HEK293 (cell line): ENCODE data around the gene HPCAL1.

Experiments
- CTCF ChIA-PET: fragments of 350-600 bp; formaldehyde crosslinking; extraction: SDS; loops from one replicate; lab custom pipeline; 2021; ENCODE audit warnings: antibody characterized with exemption; lab: Yijun Ruan, JAX
- POLR2A ChIA-PET: fragments of 300-600 bp; formaldehyde crosslinking; extraction: SDS; loops from one replicate; lab custom pipeline; 2020; ENCODE audit warnings: antibody characterized with exemption, inconsistent platforms; lab: Yijun Ruan, JAX
- H3K27ac ChIP-seq: fragments of 200-500 bp; sonication (Bioruptor generic); 2 replicates; pipeline ENCODE4 v1.5.1; 2014; ENCODE audit warnings: low read depth, low read length, control low read depth, inconsistent platforms; ENCODE audit errors: extremely low read depth
- H3K36me3 ChIP-seq, 2 experiments: fragments of 200-500 bp in 1 of 2; sonication (Bioruptor generic) in 1 of 2; 1 replicate in 1 of 2; 2 replicates in 1 of 2; pipeline ENCODE4 v1.5.1; 2014 to 2017; ENCODE audit warnings: inconsistent platforms in 2 of 2, low read length in 2 of 2; ENCODE audit not compliant: control insufficient read depth in 2 of 2, insufficient read depth in 1 of 2
- H3K4me1 ChIP-seq: fragments of 200-500 bp; sonication (Bioruptor generic); 2 replicates; pipeline ENCODE4 v1.5.1; 2014; ENCODE audit warnings: mild to moderate bottlenecking, low read length, inconsistent platforms; ENCODE audit not compliant: control insufficient read depth, insufficient read depth
- H3K4me3 ChIP-seq: 2 replicates; pipeline ENCODE4 v1.5.1; 2011; ENCODE audit warnings: low read depth, mild to moderate bottlenecking, control low read depth, low read length, moderate library complexity
- H3K9me3 ChIP-seq: fragments of 200-500 bp; sonication (Bioruptor generic); 2 replicates; pipeline ENCODE4 v1.5.1; 2014; ENCODE audit warnings: low read depth, low read length, inconsistent platforms; ENCODE audit not compliant: control insufficient read depth, insufficient read depth
- AEBP2 ChIP-seq: fragments of 450-650 bp; formaldehyde crosslinking; IDR thresholded peaks from 2 replicates; pipeline ENCODE4 v1.5.1; 2016; ENCODE audit warnings: missing biosample characterization, missing genetic modification characterization, borderline replicate concordance
- ATF2 ChIP-seq: fragments of 450-650 bp; formaldehyde crosslinking; IDR thresholded peaks from 2 replicates; pipeline ENCODE4 v1.5.1; 2016; ENCODE audit warnings: missing biosample characterization, missing genetic modification characterization, low read depth
- BCL6B ChIP-seq: fragments of 450-650 bp; formaldehyde crosslinking; IDR thresholded peaks from 2 replicates; pipeline ENCODE4 v1.5.1; 2017; ENCODE audit warnings: missing biosample characterization, missing genetic modification characterization
- EGR2 ChIP-seq: fragments of 450-650 bp; formaldehyde crosslinking; IDR thresholded peaks from 2 replicates; pipeline ENCODE4 v1.5.1; 2016; ENCODE audit warnings: low read depth, missing biosample characterization, missing genetic modification characterization
- GLIS1 ChIP-seq: fragments of 450-650 bp; formaldehyde crosslinking; IDR thresholded peaks from 2 replicates; pipeline ENCODE4 v1.5.1; 2016; ENCODE audit warnings: missing biosample characterization, missing genetic modification characterization
- KLF10 ChIP-seq: fragments of 450-650 bp; IDR thresholded peaks from 2 replicates; pipeline ENCODE4 v1.5.1; 2018; ENCODE audit warnings: missing biosample characterization, mild to moderate bottlenecking, missing genetic modification characterization
- KLF9 ChIP-seq: fragments of 450-650 bp; formaldehyde crosslinking; IDR thresholded peaks from 2 replicates; pipeline ENCODE4 v1.5.1; 2016; ENCODE audit warnings: missing biosample characterization, missing genetic modification characterization, low read depth
- ZFHX2 ChIP-seq: fragments of 450-650 bp; formaldehyde crosslinking; conservative IDR thresholded peaks from 2 replicates; pipeline ENCODE4 v1.5.1; 2016; ENCODE audit warnings: missing biosample characterization, missing genetic modification characterization
- ZNF223 ChIP-seq: fragments of 450-650 bp; formaldehyde crosslinking; IDR thresholded peaks from 2 replicates; pipeline ENCODE4 v1.5.1; 2016; ENCODE audit warnings: missing biosample characterization, missing genetic modification characterization
- ZNF26 ChIP-seq: fragments of 450-650 bp; formaldehyde crosslinking; IDR thresholded peaks from 2 replicates; pipeline ENCODE4 v1.5.1; 2016; ENCODE audit warnings: missing biosample characterization, missing genetic modification characterization
- ZNF580 ChIP-seq: fragments of 450-650 bp; formaldehyde crosslinking; IDR thresholded peaks from 2 replicates; pipeline ENCODE4 v1.5.1; 2016; ENCODE audit warnings: missing biosample characterization, missing genetic modification characterization
- ZNF600 ChIP-seq: fragments of 450-650 bp; formaldehyde crosslinking; IDR thresholded peaks from 2 replicates; pipeline ENCODE4 v1.5.1; 2016; ENCODE audit warnings: missing biosample characterization, missing genetic modification characterization
- ZNF621 ChIP-seq: fragments of 450-650 bp; formaldehyde crosslinking; IDR thresholded peaks from 2 replicates; pipeline ENCODE4 v1.5.1; 2017; ENCODE audit warnings: missing biosample characterization, missing genetic modification characterization
- ZNF629 ChIP-seq: fragments of 450-650 bp; formaldehyde crosslinking; IDR thresholded peaks from 2 replicates; pipeline ENCODE4 v1.5.1; 2017; ENCODE audit warnings: missing biosample characterization, missing genetic modification characterization
- TF ChIP-seq, protein P1 (sequence below): fragments of 450-650 bp; formaldehyde crosslinking; IDR thresholded peaks from 2 replicates; pipeline ENCODE4 v1.5.1; 2017; ENCODE audit warnings: missing biosample characterization, missing genetic modification characterization
- TF ChIP-seq, protein P2 (sequence below): fragments of 450-650 bp; formaldehyde crosslinking; IDR thresholded peaks from 2 replicates; pipeline ENCODE4 v1.5.1; 2016; ENCODE audit warnings: missing biosample characterization, missing genetic modification characterization
- TF ChIP-seq, protein P3 (sequence below): IDR thresholded peaks from 2 replicates; pipeline ENCODE4 v1.6.1; 2011; ENCODE audit warnings: mild to moderate bottlenecking, low read depth, low read length, borderline replicate concordance

The HPCAL1 gene

GRCh38 chr2:10360460-10360849 lies 57.8 kb downstream of the HPCAL1 start (continued):
- TF ChIP-seq AEBP2 (tag by site-specific recombination) = no peak
- no peak for TF ChIP-seq KLF9
- TF ChIP-seq ZNF223 = no peak
- TF ChIP-seq GLIS1 (tag by site-specific recombination) = no peak
- no peak for TF ChIP-seq ZNF621 (tag by site-specific recombination)
- no peak for TF ChIP-seq BCL6B (tag by site-specific recombination)
- TF ChIP-seq, protein P1, sequence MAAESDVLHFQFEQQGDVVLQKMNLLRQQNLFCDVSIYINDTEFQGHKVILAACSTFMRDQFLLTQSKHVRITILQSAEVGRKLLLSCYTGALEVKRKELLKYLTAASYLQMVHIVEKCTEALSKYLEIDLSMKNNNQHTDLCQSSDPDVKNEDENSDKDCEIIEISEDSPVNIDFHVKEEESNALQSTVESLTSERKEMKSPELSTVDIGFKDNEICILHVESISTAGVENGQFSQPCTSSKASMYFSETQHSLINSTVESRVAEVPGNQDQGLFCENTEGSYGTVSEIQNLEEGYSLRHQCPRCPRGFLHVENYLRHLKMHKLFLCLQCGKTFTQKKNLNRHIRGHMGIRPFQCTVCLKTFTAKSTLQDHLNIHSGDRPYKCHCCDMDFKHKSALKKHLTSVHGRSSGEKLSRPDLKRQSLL (tag by site-specific recombination) = no peak
- TF ChIP-seq EGR2 (tag by site-specific recombination) = no peak
- no peak for TF ChIP-seq ZNF629 (tag by site-specific recombination)
- TF ChIP-seq, protein P2, sequence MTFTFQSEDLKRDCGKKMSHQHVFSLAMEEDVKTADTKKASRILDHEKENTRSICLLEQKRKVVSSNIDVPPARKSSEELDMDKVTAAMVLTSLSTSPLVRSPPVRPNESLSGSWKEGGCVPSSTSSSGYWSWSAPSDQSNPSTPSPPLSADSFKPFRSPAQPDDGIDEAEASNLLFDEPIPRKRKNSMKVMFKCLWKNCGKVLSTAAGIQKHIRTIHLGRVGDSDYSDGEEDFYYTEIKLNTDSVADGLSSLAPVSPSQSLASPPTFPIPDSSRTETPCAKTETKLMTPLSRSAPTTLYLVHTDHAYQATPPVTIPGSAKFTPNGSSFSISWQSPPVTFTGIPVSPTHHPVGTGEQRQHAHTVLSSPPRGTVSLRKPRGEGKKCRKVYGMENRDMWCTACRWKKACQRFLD = no peak

- Histone ChIP-seq H3K36me3 (no peaks in the 10 kb centered on the region), H3K9me3 (no peaks in the 10 kb centered on the region), H3K27ac (no peak overlapping the region), H3K4me1 (no peaks in the 10 kb centered on the region), H3K4me3 (no peak overlapping the region)
- ChIA-PET POLR2A (no interaction called here), CTCF (interaction anchor here (0.7 kb wide), 1 partner anchor 48 kb away, joined by 4 read pairs; no protein-coding TSS in a partner anchor)
- TF ChIP-seq EGR2 (tag by site-specific recombination) (peak; percentile 33; the same call in 1 of the 2 replicates), KLF10 (no peak), ATF2 (tag by site-specific recombination) (no peak), ZFHX2 (tag by site-specific recombination) (0 out of 2 replicates have a peak, but pooled peaks have one; percentile 33)
These were observed 58.3 kb downstream of the HPCAL1 start for GRCh38 chr2:10360850-10361588.

DNA sequence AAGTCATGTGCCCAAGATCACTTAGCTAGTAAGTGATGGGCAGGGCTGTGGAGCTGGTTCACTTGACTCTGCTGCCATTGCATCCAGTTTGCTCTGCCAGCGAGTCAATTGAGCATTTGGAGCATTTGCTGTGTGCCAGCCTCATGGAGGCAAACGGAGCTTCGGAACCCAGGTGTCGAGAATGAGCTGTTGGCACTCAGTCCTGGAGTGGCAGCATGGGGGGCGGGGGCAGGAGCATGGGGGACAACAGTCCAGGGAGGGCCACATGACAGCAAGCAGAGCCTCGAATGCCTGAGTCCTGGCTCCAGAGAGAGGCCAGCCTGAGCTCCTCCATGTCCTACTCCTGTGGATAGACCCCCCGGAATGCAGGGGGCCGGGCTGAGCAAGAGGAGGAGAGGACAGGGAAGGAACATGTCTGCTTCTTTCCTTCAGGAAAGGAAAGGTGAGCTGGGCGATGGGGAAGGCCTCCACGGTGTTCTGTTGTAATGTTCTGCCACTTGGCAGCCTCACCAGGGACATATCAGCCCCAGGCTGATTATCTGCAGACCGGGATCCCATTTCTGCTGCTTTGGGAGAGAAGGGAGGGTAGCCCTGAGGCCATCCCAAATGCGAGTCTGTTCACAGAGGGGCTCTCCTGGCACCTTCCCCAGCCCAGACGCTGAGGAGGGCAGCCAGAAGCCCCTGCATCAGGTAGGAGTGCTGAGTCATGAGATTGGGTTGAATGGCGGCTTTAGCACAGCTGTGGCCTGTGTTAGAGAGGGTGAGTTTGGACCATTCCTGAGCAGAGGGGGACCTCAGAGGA lies 59.6 kb downstream of the HPCAL1 start:
- no peaks in the 10 kb centered on the region for H3K9me3 ChIP-seq
- H3K4me3 ChIP-seq = no peak overlapping the region
- H3K4me1 ChIP-seq = no peaks in the 10 kb centered on the region
- H3K36me3 ChIP-seq = no peaks in the 10 kb centered on the region
- ChIA-PET CTCF (no interaction called here), POLR2A (no interaction called here)
- no peak overlapping the region for H3K27ac ChIP-seq
- TF ChIP-seq ZNF26 (tag by site-specific recombination) (no peak), ZNF600 (peak; percentile 51; the same call in 1 of the 2 replicates), ZNF580 (tag by site-specific recombination) (no peak)
- TF ChIP-seq, protein P3, sequence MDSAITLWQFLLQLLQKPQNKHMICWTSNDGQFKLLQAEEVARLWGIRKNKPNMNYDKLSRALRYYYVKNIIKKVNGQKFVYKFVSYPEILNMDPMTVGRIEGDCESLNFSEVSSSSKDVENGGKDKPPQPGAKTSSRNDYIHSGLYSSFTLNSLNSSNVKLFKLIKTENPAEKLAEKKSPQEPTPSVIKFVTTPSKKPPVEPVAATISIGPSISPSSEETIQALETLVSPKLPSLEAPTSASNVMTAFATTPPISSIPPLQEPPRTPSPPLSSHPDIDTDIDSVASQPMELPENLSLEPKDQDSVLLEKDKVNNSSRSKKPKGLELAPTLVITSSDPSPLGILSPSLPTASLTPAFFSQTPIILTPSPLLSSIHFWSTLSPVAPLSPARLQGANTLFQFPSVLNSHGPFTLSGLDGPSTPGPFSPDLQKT = no peak
